IPS DF 19.7 (cell line): ENCODE measurements around the gene UBE3B.

Source experiments
- DNase-seq: peaks from one replicate; pipeline ENCODE4 v3.0.0-alpha.2; 2013; ENCODE audit warnings: low read depth, low spot score

Gene UBE3B

DNA sequence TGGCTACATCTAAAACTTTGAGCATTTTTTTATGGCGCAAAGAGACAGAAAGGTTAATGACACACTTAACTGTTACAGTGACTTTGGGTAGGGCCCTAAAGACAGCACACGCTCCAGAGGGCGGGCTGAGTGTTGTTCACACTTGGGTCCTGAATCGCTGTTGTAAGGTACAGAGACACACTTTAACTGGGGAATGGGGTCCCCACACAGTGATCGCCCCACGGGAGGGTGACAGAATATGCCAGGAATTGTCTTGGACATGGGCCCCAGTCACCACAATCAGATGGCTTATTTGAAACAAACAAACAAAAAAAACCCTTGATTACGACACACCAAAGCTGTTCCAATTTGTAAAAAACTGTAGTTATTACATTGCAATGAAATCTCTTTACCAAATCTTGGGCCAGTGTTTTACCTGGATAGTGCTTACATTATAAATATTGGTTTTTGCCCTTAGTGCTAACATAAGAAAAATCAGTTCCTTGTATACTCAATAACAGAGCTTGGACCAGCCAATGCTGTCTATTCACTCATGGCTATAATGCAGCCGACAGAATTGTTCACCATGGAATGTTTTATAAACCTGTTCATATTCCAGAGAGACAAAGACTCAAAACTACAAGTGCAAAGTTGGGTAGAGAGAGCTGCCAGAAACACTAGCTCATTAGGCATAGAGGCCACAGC lies 28.6 kb upstream of the UBE3B start:
- DNase-seq = no peak

DNA sequence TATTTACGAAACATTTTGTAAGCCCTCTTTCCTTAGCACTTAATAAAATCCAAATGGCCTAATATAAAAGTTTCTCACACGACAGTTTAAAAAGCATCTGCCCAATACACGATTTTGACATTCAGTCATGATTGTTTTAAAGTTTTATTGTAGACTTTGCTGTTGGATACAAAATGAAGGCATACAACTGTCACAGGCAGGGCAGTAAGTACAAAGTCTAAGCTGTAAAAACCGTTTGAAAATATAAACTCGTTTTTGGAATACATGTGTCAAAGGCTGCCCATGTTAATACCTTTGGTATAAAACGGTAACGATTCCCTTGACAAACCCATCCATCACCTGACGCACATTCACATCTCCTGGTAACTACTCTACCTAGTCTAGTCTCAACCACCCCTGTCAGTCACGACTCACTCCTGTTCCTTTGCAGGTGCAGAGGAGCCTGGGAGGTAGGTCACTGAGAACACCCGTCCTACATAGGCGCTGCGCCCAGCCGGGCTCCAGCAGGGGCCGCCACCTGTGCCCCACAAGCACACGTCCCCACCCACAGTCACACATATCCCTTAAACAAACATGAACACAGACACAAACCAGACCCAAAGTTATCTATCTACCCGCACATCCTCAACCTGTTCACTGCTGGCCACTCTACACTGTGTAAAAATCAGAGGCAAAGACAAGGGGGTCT lies 27.4 kb upstream of the UBE3B start:
- DNase-seq = no peak

DNA sequence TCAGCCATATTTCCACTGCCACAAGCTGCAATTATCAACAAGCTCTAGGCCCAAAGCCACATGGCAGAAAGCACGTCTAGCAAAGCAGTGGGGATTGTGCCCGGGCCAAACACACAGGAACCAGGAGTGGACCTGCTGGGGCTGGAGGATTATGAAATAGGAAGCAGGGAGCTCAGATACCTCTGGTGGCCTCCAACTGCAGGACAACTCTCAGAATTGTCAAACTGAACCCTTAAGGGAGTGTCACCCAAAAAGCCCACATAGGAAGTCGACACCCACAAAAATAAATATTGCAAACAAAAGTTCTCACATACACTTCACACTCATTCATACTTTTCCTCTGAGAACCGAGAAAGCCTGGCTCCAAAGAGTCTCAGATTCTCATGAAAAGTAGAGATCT lies 26.5 kb upstream of the UBE3B start:
- no peak for DNase-seq

DNA sequence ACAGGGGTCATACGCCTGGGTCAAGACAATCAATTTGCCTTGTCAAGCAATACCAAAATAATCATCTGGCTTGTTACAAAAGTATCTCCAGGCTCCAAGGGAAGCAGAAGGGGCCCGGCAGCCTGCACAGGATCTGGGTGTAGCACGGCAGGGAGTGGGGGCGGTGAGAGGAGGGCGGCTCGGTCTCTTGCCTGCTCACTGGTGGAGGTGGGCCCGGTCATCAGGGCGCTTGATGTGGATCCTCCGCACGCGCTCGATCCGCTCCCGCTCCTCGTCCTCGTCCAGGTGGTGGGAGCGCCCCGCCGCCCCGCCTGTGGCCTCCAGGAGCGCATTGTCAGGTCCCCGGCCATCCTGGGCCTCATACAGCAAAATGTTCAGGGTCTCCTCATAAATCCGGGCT lies 26.0 kb upstream of the UBE3B start:
- no peak for DNase-seq

DNA sequence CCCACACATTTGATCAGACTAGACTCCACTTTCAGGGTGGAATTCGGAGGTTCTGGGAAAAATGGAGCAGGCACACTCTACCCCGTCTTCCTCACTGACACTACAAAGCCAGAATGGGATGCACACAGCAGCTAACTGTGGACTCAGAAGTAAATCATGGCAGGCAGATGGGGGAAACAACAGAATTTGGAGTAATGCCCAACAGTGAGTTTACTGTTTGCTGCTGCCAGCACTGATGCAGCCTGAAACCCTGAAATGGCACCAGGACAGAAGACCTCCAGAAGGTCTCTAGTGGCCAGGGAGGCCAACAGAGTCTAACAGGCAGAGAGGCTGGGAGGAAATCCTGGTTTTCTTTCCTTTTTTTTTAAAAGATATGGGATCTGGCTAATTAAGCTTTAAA lies 24.9 kb upstream of the UBE3B start:
- no peak for DNase-seq

DNA sequence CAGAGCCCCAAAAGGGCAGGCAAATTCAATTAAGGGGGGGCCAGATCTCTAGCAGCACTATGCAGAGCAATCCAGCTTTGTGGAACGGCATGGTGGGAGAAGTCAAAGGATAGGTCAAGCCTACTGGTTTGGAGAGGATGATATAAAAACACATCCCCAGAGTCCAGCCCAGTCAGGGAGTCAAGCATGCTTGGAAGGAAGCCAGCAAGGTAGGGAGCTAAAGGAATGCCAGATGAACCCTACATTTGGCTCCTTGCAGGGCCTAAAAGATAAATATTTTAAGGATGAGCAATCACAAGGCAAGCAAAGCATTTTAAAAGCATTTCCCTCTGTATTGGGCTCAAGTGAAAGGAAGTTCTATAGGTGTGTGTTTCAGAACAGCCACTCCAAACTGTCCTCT lies 21.7 kb upstream of the UBE3B start:
- DNase-seq = no peak

DNA sequence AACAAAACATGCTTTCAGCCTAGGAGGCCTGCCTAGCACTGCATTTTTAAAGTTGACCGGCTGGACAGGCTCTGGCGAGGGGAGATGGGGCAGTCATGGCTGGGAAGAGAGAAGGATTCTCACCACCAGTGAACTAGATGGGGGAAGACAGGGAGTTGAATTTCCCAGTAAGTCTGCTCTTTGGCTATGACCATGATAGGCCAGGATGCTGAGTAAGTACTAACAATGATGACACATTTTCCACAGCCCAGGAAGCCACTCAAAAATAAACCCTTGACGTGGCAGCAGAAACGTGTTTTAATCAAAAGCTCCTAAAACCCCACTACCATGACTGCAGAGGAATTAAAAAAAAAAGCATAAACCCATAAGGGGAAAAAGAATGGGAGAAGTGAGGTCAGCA lies 19.3 kb upstream of the UBE3B start:
- no peak for DNase-seq

DNA sequence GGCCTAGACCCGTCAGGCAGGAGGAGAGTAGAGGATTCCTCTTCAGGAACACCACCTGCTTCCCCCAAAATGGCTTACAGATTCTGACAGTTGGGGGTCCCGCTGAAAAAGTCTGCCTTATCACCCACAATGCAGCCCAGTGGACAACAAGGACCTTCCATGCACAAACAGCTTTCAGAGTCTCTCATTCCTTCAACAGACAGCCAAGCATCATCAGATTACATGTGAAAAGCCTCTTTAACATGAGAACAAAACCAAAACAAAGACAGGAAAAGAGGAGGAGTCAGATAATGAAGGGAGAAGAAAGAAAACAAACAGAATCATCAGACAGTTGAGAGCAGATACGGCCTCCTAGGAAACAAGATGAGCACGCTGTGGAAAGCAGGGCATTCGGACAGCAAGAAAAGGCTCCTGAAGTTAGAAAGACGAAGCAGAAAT lies 18.6 kb upstream of the UBE3B start:
- peak; percentile 90 for DNase-seq

DNA sequence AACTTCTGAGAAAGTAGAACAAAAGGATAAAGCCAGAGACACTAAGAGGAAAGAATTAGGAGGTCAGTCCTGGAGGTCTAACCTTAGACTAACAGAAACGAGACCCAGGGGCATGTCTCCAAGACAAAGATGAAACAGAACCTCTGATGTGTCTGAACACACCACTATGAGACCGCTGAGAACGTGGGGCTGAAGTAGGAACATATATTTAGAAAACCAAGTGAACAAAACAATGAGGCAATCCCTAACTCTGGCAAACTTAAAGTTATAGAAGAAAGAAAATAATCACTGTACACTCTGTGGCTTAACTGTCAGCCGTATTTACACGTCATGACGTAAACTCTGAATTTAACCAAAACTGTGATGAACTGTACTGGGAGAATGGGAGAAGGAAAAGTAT lies 18.2 kb upstream of the UBE3B start:
- DNase-seq = no peak

DNA sequence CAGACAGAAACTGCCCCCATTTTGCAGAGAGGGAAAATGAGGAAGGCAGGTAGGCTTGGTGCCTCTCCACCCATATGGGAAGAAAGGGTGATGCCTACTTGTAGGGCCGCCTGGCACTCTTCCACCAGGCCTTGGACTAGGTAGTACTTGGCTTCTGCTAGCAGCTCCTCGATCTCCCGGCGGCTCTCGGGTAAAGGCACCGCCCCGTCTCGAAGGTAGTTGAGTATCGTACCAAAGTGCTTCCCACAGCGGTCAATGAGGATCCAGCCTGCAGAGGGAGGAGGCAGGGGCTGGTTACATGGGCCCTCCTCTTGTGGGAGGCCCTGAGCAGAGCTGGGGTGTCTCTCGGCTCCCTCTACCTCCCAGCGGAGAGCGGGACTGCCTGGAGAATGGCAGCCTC lies 16.9 kb upstream of the UBE3B start:
- no peak for DNase-seq

DNA sequence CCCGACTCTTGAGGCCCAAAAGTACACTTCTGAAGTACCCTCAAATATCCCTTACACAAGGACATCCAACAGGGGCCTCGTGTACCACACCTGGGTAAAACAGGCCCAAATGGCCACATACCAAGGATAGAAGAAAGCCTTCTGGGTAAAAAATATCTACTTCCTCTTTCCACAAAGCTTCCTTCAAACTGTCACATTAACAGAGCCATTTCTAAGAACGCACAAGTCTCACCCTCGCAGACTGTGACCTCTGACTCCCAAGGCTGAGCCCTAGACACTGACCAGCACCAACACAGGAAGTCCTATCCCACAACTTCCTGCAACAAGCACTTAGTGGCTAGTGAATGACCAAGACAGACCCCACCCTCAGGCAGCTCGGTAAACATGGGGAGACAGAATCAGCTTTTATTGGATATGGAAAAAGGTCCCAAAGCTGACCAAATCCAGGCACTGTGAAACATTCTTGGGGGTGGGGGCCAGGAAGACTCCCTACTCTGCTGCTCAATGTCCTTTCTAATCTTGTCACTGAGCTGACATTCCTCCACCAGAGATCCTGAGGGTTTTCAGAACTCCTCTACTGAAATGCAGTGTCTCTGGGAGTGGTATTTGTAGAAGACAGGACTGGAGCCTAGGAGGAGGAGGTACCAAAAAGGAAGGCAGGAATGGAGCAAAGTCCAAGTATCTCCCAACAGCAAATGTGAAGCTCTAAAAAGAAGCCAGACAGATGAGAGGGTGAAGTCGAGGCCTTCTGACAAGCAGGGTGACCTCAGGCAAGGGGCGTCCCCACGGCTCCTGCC lies 16.2 kb upstream of the UBE3B start:
- no peak for DNase-seq

DNA sequence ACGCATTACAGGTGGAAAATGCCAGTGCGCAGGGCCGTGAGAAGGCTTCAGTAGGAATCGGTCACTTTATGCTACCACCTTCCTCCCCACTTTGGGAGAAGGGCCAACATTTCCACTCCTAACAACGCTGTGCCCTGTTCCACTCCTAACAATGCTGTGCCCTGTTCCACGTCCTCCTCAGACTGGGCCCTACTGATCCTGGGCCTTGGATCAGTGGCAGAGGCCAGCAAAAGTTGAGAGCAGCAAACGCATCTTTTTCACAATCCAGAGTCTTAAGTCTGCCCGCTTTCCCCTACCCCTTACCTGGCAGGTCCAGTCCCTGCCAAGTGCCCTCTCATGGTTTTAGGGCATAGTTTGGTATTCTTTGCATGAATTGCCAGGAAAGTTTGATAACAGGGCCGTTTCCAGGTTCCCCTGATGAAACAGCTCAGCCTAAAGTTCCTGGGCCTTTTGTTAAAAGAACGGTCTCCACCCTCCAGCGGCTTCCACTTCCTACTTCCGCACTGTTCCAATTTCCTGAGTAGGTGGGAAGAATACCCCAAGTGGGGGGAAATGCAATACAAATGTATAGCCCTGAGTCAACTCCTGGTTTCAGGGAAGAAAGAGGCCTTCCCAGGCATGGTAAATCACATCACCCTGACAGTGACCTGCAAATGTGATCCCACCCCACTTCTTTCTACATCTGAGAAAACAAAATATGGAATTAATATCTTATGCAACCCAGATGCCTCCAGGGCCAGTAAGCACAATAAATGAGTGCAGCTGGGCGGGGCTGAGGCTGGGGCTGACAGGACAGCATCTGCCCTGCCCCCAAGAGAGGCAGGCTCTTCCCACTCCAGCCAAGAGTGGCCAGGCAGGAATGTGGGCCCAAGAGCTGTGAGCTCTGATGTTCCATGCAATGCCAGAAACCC lies 15.3 kb upstream of the UBE3B start:
- DNase-seq = no peak

DNA sequence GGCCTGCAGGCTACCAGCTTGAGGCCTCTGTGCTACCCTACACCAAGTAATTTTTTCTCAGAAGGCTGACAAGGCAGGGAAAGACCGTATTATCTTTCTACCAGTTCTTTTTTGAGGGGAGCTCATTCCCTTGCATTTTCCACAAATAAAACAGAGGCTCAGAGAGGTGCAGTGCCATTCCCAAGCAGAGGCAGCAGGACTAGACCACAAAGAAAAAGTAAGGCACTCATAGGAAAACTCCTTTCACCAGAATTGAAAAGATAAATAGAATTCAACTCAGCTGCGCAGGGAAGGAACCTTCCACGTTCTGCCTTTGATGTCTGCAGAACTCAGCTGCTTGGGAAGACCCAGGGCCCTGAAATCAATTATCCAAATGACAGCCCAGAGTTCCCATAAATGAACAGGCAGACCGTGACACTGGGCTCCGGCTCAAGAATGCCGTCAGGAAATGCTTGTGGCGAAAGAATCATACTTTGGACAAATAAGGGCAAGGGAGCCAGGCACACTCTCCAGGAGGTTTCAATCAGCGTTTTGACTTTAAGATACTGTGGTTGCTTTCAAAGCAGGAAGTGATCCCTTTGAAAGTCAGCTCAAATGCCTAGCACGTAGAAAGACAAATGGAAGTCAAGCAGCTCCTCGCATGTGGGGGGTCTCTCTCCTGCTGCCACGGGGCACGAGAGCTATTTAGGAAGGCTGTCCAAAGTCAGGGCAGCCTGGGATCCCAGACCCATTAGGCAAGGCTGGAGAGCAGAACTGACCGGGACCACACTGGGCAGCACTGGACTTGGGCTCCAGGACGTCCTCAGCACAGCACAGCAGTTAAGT lies 14.4 kb upstream of the UBE3B start:
- DNase-seq = no peak

DNA sequence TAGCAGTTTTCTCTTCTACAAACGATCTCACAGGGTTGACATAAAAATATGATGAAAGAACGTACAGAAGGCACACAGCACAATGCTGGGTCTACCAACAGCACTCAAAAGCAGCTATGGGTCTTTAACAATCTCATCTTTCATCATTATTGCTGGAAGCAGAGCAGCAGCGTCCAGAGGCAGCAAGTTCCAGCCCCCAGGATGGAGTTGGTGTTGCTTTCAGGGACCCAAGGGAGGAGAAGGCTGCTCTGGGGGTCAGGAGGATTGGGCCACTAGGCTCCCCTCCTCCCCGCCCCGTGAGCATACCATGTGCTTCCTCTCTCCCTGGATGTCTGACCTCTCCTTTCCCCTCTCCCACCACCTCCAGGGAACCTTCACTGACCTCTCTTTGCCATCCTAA lies 13.7 kb upstream of the UBE3B start:
- DNase-seq = no peak

DNA sequence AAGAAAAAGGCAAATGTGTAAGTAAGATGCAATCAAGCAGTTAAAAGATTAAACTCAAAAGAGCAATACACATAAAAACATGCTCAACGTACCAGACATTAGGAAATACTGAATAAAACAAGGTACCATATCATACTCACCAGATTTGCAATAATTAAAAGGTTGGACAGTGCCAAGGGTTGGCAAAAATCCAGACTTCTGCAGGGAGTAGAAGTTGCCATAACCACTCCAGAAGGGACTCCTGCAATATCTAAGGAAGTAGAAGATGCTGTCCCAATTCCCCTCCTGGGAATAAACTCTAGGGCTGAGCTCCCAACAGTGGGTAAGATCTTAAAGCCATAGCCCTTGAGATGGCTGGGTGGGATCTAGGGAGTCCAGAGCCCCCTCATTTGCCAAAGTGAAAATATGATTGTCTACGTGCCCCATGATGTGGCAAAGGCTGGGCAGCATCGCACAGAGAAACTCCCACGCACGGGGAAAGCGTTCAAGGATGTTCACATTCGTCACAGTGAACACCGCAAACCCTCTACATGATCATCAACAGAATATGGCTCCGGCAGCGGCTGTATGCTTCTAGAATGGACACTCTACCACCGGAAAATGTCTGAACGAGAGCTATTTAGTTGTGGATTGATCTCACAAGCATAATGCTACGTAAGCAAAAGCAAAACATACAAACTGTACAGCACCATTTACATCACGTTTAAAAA lies 12.6 kb upstream of the UBE3B start:
- DNase-seq = no peak

DNA sequence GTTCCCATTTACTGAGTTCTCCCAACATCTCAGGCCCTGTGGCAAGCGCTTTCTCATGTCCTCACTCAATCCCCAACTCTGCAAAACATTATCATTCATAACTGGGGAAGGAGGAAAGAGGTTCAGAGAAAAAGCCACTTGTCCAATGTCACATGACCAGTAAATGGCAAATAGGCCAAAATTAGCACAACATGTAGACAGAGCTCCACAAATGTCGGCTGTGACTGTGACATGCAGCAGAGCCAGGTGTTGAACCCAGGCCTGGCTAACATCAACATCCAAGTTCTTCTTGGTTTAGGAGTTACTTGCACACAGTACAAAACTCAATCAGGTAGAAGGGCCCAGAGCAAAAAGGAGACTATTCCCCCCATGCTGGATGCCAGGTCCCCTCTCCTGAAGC lies 11.1 kb upstream of the UBE3B start:
- no peak for DNase-seq

DNA sequence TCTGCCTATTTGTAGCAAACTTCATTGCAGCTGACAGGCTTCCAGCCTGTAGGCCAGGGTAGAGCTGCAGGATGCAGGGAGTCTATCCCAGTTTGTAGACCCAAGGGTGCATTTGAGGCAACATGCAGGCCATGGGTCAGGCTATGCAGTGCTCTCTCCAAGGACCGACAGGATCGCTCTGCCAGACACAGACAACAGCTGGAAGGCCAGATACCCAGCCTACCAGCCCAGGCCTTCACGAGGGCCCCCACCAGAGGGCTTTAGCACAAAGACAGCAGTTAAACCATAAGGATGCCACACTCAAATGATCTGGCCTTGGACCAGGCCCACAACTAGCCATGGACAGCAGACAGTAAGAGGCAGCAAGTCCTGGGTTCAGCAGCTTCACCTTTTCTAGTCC lies 10.6 kb upstream of the UBE3B start:
- no peak for DNase-seq

DNA sequence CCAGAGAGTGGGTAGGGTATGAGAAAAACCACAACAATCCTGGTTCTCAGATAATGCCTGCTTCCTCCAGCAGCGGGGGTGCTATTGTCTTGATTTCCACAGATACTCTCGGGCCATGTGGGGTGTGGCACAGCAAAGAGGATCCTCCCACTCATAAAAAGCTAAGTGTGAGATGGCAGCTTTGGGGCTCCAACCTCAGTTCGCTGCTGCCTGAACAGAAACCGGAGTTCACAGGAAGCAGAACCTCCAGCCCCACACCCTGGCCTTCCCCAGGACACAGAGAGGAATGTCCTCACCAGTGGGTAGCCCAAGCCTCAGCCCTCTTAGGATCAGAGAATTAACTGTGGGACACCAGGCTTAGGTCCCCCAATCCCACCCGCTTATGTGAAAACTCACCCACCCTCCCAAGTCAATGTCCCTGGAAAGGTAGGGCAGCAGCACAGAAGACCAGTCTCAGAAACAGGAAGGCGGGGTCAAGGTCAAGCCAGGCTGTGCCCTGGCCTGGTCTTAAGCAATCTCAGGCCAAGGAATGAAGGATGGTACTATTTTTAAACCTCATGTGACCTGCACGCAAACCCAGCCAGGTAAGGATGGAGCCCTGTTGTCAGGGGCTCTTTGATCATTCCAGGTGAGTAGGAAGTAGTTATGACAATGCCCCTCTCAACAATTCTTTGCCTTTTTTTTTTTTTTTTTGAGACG lies 9.3 kb upstream of the UBE3B start:
- no peak for DNase-seq

DNA sequence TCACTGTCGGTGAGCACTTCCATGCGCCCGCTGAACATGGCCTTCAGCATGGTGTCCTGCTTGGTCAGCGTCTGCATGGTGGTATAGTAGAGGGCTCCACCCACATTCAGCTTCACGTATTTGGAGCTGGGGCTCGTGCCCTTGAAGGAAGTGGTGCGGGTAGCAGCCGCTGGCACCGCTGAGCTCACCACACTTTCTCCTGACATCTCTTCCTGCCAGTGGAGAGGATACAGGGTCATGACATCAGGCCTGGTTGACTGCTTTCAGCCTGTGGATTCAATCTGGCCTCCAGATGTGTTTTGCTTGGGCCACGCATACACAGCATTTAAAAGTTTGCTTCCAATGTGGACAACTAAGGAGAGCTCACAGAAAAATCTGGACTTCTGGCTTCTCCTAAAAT lies 7.9 kb upstream of the UBE3B start:
- no peak for DNase-seq

DNA sequence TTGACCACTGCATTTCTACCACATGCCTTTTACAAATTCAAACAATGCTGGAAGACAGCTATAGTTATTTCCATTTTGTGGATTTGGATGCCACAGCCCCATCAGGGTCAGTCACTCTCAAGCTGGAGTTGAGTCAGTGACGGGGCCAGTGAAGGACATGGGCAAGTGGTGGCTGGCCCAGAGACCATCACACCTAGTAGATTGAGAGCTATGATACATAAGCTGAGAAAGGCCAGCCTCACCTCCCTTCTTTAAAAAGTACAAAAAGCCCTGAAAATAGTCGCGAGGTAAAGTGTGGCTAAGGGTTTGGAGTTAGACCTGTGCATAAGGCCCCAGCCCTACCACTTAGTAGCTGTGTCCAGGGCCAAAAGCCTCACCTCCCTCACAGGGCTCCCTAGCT lies 4.4 kb upstream of the UBE3B start:
- DNase-seq = no peak
